Activated CD4-positive, alpha-beta T cell treated with anti-CD3 and anti-CD28 coated beads, Interleukin-2, amount 50 U/mL, for 4 hours (primary cell): Measurements from ENCODE around the gene PNPLA6.

ENCODE experiments used
- DNase-seq, 2 experiments: peaks; one replicate each; pipeline ENCODE4 v3.0.0-alpha.2; 2020

Gene PNPLA6

DNA sequence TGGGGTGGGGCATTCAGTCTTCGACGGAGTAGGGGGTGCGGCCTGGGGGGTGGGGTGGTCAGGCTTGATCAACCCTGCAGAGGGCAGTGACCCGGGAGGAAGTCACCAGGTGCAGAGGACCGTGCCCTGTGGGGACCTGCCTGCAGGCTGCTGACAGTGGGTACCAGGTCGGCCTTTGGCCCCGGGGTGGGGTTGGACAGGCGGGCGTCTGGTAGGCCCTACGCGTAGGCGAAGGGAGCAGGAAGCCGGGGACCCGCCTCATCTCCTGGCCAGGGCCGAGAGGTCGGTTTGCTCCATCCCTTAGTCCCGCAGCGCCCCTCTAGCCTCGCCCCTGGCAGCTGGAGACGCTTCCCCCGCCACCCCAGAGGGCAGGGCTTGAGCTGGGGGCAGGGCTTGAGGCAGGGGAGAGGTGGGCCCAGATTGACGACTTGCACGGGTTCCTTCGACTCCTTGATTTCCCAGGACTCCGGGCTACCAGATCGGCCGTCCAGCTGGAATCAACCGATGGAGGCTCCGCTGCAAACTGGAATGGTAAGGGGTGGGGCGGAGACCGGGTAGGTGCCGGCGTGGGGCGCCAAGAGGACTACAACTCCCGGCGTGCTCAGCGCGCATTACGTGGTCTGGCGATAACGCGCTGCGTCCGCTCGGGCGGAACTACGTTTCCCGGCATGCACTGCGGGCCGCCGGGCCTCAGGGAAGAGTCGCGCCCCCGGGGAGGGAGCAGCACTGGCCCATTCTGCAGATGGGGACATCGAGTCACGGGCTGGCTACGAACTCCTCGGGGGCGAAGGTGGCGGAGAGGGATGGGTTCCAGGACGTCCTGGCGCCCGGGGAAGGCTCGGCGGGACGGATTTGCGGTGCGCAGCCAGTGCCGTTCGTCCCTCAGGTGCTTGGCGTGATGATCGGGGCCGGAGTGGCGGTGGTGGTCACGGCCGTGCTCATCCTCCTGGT, at the start of gene PNPLA6:
PNPLA6 (plus strand) TSS at position 671 of the 951 bp plus-strand sequence; CDS start at position 743, 72 bp downstream.
- DNase-seq = peak; percentile 90 to 92

DNA sequence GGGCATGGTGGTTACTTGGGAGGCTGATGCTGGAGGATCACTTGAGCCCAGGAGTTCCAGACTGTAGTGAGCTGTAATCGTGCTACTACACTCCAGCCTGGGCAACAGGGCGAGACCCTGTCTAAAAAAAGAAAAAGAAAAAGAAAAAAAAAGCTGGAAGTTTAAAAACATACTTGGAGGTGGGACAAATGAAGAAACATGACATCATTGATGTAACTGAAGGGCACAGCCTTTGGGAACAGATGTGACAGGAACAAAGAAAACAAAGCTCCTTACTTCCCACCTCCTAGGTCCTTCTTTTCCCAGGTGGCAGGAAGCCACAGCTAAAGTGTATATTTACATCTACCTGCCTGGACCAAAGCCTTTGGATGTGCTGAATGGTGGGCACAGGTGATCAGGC, 48.6 kb upstream of the PNPLA6 start:
- no peak for DNase-seq

DNA sequence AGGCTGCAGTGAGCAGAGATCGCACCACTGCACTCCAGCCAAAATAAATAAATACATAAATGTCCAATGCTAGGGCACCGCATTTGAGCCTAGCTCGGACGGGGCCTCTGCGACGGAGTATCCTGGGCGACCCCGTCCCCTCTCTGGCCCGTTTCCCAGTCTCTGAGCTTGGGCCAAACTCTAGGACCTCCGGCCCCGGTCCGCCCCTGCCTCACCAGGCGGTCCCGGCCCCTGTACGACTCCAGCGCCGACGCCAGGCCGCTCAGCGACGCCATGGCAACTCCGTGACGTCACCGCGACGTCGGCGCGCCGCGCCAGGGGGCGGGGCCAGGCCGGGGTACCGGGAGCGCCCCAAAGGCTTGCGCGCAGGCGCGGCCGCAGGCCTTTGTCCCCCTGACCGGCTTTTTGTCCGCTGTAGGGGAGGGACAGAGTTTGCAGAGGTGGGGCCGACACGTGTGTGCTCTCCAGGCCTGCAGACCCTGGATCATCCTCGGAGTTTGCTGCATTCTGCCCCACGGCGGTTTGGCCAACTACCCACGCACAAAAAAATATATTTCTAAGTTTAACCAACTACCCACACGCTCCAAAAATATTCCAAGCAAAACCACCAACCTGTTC, 46.7 kb upstream of the PNPLA6 start, which contains the start of gene PEX11G:
PEX11G (minus strand) TSS at position 300 of the 618 bp plus-strand sequence; CDS start at position 275, 25 bp downstream.
- DNase-seq = peak; percentile 84 to 85

DNA sequence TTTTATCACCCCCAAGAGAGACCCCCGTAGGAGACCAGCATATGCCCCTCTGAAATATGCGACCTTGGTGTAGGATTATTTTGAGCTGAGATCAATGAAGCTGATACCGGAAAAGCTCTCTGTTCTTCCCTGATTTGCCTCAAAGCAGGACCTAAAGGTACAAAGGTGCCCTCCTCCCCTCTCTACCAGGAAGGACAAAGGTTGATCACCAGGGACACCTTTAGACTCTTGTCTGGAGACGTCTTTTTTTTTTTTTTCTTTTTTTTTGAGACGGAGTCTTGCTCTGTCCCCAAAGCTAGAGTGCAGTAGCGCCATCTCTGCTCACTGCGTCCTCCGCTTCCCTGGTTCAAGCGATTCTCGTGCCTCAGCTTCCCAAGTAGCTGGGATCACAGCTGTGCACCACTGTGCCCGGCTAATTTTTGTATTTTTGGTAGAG, 45.9 kb upstream of the PNPLA6 start:
- DNase-seq = no peak

DNA sequence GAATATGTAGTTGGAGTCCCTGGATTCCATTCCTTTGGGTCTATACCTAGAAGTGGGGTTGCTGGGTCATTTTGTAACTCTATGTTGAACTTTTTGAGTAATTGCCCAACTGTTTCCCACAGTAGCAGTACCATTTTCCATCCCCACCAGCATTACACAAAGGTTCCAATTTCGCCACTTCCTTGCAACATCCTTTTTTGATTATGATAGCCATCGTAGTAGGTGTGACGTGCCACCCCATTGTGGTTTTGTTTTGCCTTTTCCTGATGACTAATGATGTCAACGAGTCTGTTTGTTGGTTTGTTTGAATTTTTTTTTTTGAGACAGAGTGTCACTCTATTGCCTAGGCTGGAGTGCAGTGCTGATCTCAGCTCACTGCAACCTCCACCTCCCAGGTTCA, 43.4 kb upstream of the PNPLA6 start:
- peak; percentile 23 for DNase-seq

DNA sequence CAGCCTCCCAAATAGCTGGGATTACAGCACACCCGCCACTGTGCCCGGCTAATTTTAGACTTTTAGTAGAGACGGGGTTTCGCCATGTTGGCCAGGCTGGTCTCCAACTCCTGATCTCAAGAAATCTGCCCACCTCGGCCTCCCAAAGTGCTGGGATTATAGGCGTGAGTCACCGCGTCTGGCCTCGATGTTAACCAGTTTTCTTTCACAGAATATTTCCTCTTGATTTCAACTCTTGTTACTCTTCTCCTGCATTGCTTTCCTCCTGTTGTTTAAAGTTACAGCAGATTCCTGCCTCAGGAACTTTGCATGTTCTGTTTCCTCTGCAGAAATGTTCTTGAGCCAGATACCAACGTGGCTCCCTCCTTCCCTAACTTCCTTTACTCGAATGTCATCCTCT, 43.0 kb upstream of the PNPLA6 start:
- no peak for DNase-seq

DNA sequence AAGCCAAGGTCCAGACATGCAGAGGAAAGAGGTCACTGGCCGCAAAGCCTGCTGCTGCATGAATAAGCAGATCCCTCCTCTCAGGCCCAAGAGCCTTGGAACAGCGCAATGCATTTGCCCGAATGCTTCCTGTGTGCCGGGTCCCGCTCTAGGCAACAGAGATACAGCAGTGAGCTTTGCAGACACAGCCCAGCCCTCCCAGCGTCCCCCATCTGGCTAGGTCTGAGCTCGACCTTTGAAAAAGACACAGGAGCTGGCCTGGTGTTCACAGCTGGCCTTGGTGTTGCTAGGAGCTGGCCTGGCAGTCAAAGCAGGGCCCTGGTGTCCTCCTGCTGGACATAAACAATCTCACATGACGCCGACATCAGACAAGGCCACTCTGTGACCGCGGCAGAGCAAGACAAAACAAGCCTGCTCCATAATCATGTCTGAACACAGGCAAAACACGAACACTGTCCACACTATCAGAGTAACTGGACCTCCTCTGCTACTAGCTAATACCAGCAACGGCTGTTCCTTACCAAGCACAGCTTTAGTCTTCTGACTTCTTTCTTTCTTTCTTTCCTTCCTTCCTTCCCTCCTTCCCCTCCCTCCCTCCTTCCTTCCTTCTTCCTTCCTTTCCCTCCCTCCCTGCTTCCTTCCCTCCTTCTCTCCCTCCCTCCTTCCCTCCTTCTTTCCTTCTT, 41.0 kb upstream of the PNPLA6 start:
- DNase-seq = no peak

DNA sequence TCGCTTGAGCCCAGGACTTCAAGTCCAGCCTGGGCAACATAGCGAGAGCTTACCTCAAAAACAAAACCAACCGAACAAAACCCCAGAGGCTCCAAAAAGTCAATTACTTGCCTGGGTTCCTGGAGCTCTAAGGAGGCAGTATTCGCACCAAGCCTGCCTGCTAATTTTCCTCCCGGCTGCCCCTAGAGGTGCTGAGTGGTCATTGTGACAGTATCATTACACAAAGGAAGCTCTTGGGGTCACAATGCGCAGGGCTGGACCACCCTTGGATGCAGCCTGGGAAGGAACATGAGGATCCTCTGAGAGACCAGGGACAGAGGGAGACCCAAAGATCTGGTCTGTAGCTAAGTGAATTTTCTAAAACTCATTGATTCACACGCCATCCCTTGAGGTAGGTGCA, 38.2 kb upstream of the PNPLA6 start:
- no peak for DNase-seq

DNA sequence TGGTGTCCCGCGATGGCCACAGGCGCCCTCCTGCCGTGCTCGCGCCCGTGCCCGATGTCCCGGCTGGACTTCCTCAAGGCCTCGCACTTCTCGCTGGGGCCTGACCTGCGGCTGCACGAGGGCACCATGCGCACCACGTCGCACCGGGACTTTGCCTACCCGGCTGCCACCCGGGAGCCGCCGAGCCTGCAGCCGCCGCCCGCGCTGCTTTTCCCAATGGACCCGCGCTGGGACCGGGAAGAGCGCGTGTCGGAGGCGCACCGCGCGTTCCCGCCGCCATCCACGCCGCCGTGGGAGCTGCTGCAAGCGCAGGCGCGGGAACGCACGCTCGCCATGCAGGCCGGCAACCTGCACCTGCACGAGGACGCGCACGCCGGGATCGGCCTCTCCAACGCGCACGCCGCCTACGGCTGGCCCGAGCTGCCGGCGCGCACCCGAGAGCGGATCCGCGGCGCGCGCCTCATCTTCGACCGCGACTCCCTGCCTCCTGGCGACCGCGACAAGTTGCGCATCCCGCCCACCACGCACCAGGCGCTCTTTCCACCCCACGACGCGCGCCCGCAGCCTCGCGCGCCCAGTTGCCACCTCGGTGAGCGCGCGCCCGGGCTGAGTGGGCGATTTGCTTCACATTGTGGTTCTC, 34.6 kb upstream of the PNPLA6 start:
- DNase-seq = peak; percentile 23 to 30

DNA sequence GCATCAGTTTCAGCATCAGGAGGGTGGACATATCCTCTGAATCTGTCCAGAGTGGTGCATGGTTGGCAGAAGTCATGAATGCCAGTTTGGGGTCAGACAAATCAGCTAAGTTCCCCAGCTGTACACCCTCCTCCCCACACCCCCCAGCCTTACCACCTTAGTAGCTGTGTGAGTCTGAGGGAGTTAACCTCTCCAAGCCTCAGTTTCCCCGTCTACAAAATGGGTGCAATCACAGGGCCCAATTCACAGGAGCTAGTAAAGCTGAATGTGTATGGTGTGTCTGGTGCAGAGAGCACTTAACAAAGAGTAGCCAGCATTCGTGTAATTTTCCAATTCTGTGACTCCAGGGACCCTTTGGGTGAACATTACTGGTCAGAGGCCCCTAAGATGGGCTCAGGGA, 33.0 kb upstream of the PNPLA6 start:
- no peak for DNase-seq

DNA sequence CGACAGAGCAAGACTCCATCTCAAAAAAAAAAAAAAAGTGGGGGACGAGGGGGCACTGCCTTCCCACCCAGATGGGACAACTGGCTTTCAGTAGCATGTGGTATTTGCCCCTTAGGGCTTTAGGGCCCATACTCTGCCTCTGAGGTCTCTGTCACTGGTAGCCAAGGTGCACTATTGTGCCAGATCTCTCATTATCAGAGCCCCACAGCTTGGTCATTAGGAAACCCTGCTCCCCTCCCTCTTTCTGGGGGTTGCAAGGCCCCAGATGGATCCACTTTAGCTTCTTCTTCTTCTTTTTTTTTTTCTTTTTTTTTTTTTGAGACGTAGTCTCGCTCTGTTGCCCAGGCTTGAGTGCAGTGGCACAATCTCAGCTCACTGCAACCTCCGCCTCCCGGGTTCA, 30.8 kb upstream of the PNPLA6 start:
- no peak for DNase-seq

DNA sequence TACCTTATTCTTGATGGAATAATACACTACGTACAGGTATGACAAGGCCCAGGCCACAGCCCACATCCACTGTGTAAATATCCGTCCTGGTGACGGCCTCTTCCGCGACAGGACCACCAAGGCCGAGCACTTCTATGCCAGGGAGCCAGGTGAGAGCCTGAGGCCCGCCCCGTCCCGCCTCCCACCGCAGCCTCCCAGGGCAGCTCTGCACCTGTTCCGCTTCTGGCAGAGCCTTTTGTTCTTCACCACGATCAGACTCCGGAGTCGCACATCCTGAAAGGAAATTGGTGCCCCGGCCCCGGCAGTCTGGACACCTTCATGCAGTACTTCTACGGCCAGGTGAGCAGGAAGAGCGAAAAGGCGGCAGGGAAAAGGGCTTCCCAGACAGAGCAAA, 30.2 kb upstream of the PNPLA6 start:
- no peak for DNase-seq

DNA sequence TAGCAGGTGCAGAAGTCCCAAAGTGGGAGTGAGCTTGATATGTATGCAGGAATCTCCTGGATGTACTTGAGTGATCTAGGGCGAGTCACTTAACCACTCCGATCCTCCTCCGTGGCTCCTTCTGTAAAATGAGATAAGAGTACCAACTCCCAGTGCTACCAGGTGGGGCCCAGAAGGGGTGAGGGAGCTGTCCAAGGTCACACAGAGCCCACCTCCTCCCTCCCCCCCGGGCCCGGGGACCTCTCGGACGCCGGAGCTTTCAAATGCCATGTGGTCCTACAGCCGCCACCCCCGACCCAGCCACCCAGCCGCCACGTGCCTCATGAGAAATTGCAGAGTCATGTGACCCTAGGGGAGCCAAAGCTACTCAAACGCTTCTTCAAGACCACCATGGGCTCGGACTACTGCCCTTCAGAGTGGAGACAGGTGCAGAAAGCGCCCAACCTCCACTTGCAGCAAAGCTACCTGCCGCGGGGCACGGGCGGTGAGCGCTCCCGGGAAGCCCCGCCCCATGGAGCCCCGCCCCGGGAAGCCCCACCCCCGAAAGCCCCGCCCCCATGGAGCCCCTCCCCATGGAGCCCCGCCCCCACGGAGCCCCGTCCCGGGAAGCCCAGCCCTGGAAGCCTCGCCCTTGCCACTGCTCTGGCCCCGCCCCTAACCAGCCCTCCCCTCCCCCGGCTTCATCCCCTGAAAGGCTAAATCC, 29.7 kb upstream of the PNPLA6 start:
- no peak for DNase-seq

DNA sequence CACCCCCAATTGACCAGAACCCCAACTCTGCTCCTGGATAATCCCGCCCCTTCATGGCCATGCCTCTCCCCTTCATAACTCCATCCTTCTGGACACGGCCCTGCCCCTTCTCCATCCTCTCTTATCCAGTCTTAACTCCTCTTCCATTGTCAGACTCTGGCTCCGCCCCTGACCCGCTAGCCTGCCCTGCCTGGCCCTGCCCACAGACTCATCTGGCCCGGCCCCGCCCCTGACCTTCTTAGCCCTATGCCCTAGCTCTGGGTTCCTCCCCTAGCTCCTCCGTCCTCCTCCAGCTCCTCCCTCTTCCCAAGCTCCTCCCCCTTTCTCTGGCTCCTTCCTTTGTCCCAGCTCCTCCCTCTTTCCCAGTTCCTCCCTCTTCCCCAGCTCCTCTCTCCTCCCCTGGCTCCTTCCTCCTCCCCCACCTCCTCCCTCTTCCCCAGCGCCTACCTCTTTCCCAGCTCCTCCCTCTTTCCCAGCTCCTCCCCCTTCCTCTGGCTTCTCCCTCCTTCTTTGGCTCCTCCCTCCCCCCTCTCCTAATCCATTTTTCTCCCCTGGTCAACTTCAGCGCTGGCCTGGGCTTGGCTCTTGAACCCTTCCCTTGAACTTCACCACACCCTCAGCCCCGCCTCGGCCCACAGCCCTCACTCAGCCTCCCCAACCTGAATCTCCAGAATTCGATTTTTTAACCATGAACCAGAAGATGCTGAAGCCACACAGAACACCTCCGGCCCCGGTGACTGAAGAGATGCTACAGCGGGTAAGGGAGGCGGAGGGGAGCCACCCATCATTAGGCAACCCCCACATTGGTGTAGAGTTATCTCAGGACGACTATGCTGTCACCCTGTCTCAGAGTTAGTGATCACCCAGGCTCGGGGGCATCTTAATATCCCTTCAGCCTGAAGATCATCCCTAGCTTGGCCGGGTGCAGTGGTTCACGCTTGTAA, 28.9 kb upstream of the PNPLA6 start:
- peak in 1 of 2 experiments; percentile 13 for DNase-seq

DNA sequence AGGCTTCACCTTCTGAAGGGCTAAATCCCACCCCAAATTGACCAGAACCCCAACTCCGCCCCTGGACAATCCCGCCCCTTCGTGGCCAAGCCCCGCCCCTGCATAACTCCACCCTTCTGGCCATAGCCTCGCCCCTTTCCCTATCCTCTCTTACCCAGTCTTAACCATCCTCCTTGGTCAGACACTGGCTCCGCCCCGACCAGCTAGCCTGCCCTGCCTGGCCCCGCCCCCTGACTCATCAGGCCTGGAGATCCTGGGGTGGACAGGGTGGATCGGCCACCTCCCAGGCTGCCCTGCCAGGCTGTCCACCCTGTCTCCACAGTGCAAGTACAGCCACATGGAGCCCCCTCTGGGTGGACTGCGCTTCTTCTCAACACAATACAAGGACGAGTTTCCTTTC, 27.6 kb upstream of the PNPLA6 start:
- DNase-seq = no peak

DNA sequence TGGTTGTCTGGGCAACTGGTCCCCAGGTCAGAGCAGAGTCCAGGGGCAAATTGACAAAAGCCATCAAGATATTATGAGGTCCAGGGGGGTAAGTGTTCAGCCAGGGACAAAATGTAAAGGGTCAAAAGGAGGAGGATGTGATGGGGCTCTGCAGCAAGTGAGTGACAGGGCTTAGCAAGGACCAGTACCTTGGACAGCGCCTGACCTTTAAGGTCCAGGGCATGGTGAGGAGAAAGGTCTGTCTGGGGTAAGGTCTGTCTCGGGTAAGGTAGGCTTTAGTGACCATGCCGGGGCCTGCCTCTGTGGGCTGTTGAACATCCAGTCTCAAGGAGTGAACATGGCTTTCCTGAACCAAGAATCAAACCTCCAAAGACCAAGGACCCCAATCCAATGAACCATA, 25.9 kb upstream of the PNPLA6 start:
- DNase-seq = no peak

DNA sequence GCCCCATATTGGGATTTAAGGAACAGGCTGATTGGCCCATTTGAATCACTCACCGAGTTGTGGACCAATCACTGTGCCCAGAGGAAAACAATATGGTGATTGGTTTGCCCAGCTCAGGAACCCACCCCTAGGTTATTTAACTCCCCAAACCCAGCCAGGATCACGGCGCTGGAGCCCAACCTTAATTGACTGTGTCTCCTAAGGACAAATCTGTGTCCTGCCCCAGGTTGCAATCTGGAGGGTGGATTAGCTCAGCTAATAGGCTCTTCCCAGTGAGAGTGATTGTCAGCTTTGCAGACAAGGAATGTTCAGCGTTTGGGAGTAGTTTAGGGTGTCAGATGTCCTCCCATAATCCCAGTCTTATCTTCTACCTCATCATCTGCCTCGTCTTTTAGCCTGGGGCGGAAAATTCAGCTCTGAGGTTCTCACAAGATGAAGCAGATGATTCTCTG, 23.1 kb upstream of the PNPLA6 start:
- no peak for DNase-seq

DNA sequence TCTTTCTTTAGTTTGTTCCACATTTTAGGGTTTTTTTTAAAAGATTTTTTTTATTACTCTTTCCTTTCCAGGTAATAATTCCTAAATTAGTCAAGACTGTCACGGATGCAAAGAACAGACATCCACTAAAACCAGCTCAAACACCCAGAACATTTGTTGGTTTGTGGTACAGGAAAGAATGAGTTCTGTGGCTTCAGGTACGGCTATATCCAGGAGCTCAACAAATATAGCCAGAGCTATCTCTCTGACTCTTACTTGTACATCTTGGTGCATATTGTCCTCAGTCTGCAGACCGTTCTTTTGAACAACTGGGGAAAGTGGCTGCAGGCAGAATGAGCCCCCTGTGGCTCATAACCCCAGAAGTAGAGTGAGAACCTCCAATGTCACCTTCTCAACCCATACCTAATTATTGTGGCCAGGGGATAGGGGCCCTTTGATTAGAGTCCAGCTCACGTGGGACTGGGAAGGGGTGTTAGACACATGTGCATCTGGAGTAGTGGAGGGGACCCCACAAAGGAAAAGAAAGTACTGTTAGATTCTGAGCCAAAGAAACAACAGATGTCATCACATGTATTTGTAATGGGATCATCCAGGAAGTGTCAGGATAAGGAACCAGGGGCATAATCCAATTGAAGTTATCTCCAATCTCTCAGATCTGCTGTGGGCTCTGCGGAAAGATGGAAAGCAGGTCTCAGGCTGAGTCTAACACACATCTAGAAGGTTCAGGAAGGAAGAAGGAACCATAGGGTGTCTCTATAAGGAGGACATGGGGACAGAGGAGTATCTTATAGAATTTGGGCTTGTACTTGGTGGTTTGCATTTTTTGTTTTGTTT, 21.5 kb upstream of the PNPLA6 start:
- DNase-seq = no peak

DNA sequence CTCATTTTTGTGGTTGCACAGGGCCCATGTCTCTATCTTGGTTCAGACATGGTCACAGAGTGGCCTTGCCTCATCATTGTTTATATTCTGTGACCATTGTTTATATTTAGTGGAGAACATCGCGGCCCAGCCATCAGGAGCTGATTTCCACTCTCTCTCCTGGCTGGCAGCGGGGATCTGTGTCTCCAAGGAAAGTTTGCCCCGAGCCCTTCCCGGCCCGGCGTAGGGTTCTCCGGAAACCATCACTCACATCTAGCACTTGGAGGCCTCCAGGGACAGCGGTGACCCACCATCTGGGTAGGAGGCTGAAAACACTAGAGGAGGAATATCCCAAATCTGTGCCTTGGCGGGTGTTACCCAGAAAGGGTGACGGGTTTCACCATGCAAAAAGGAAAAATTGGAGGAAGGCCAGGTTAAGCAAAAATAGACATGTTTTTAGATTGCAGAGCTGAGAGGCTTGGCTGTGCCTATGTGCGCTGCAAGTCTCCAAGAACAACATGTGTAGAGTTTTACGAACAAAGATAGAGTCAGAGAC, 20.3 kb upstream of the PNPLA6 start:
- DNase-seq = no peak

DNA sequence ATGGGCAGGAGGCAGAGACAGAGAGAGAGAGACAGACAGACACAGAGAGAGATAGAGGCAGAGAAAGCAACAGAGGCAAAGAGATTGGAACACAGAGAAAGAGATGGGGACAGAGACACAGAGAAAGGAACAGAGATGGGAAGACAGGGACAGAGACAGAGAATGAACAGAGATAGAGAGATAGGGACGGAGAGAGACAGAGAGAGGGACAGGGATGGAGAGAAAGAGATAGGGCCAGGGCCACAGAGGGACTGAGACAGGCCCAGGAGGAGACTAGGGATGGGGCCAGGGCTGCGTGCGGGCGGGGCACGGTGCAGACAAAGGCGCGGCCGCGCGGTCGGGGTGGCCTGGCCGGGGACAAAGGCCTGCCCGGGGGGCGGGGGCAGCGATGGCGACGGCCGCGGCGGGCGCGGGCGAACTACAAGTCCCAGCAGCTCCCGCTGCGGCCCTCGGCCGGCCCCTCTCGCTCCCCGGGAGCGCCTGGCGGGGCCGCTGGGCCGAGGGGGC, 19.8 kb upstream of the PNPLA6 start, which contains the start of gene ZNF358:
ZNF358 (plus strand) TSS at position 459 of the 507 bp plus-strand sequence. CDS start 3,140 bp downstream, outside the sequence.
- no peak for DNase-seq
